Mucosa of stomach (tissue), 1 donor: ENCODE measurements around the gene SMIM22.
"Not testable (repeated sequence)": the region's sequence is repeated elsewhere in the genome, so short reads cannot be mapped to it uniquely, and the experiment has no call there.

Experiments used
- H3K27me3 ChIP-seq: one replicate; pipeline ENCODE4 v1.7.0; 2013; ENCODE audit warnings: mild to moderate bottlenecking, low read length; ENCODE audit not compliant: control insufficient read depth, insufficient read depth
- H3K36me3 ChIP-seq: one replicate; pipeline ENCODE4 v1.7.0; 2013; ENCODE audit warnings: low read length; ENCODE audit not compliant: control insufficient read depth, insufficient read depth
- H3K4me1 ChIP-seq: one replicate; pipeline ENCODE4 v1.7.0; 2013; ENCODE audit warnings: mild to moderate bottlenecking, low read length; ENCODE audit not compliant: control insufficient read depth, insufficient read depth
- H3K4me3 ChIP-seq: one replicate; pipeline ENCODE4 v1.7.0; 2013; ENCODE audit warnings: low read length
- H3K9ac ChIP-seq: one replicate; pipeline ENCODE4 v1.7.0; 2013; ENCODE audit warnings: mild to moderate bottlenecking, low read length, moderate library complexity
- H3K9me3 ChIP-seq: one replicate; pipeline ENCODE4 v1.7.0; 2013; ENCODE audit warnings: mild to moderate bottlenecking, low read length, moderate library complexity; ENCODE audit not compliant: control insufficient read depth
- donor health status: Pancreatic carcinoma.

The SMIM22 gene

DNA sequence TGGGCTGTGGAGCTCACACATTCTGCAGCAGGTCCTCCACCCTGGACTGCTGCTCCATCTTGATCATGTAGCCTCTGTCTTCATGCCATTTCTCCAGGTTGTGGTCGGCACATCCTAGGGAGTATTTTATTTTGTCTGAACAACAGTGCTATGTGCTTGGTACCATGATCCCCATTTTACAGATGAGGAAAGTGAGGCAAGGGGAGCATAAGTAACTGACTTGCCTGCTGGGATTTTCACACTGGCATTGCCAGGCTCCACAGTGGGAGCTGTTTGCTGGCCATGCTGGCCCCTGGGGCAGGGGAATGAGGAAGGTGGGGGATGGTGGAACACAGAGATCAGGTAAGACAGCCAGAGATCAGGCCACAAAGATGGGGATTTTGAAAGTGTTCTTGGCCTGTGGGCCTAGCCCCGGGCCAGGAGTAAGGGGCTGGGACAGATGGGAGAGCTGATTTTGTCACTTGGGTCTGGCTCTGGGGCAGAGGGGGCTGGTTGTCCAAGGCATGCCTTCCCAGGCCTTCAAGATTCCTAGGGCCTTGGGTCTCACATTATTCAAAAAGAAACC lies 18.9 kb upstream of the SMIM22 start:
- no peaks in the 10 kb centered on the region for H3K27me3 ChIP-seq
- H3K36me3 ChIP-seq: no peaks in the 10 kb centered on the region
- no peak overlapping the region for H3K9ac ChIP-seq
- no peaks in the 10 kb centered on the region for H3K9me3 ChIP-seq
- H3K4me1 ChIP-seq: no peaks in the 10 kb centered on the region
- no peak overlapping the region for H3K4me3 ChIP-seq

DNA sequence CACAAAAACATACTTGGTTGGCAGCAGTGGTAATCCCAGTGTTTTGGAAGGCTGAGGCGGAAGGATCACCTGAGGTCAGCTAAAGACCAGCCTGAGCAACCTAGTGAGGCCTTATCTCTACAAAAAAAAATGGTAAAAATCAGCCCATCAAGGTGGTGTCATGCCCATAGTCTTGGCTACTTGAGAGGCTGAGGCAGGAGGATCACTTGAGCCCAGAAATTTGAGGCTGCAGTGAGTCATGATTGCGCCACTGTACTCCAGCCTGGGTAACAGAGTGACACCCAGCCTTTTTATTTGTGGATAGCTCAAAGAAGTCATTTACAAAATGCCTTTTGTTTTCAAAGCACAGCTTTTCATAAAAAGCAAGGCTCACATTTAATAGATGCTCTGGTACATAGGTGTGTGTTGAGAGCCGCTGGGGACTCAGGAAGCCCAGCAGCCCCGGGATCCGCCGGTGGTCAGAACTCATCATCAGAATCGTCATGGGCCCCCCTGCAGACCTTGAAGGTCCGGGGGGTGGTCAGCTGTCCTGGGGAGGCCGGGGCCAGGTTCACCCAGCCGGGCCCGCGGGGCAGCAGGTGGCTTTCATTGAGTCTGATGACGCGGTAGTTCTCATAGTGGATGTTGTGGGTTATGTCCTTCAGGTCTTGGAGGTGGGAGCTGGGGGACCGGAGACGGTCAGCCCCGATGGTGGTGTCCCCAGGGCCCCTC lies 17.7 kb upstream of the SMIM22 start:
- H3K27me3 ChIP-seq: no peaks in the 10 kb centered on the region

GRCh38 chr16:4778050-4778392 lies 17.1 kb upstream of the SMIM22 start:
- H3K9me3 ChIP-seq: no peaks in the 10 kb centered on the region
- no peaks in the 10 kb centered on the region for H3K4me1 ChIP-seq
- H3K9ac ChIP-seq: no peak overlapping the region
- no peaks in the 10 kb centered on the region for H3K27me3 ChIP-seq
- no peak overlapping the region for H3K4me3 ChIP-seq
- H3K36me3 ChIP-seq: no peaks in the 10 kb centered on the region

More for the DNA sequence above, 17.7 kb upstream of the SMIM22 start:
- Histone ChIP-seq H3K9ac (no peak overlapping the region), H3K36me3 (no peaks in the 10 kb centered on the region), H3K4me1 (no peaks in the 10 kb centered on the region), H3K4me3 (no peak overlapping the region), H3K9me3 (no peaks in the 10 kb centered on the region)

DNA sequence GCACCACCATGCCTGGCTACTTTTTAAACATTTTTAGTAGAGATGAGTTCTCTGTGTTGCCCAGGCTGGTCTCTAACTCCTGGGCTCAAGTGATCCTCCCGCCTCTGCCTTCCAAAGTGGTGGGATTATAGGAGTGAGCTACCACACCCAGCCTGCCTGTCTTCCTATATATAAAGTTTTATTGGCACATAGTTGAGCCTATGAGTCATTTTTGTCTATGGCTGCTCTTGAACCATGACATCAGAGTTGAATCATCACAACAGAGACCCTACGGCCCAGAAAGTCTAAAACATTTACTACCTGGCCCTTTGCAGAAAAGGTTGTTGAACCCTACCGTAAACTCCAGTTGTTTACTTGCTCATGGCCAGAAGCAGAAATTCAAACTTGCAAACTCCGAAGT lies 14.9 kb upstream of the SMIM22 start:
- Histone ChIP-seq H3K4me1 (no peaks in the 10 kb centered on the region), H3K36me3 (no peaks in the 10 kb centered on the region), H3K27me3 (no peaks in the 10 kb centered on the region), H3K9ac (no peak overlapping the region), H3K9me3 (no peaks in the 10 kb centered on the region), H3K4me3 (no peak overlapping the region)

GRCh38 chr16:4783251-4783950 lies 11.8 kb upstream of the SMIM22 start:
- H3K4me3 ChIP-seq: no peak overlapping the region
- no peaks in the 10 kb centered on the region for H3K36me3 ChIP-seq
- H3K27me3 ChIP-seq: no peaks in the 10 kb centered on the region
- no peak overlapping the region for H3K9ac ChIP-seq
- H3K4me1 ChIP-seq: peaks cover 6% of the 10 kb centered on the region
- no peaks in the 10 kb centered on the region for H3K9me3 ChIP-seq

DNA sequence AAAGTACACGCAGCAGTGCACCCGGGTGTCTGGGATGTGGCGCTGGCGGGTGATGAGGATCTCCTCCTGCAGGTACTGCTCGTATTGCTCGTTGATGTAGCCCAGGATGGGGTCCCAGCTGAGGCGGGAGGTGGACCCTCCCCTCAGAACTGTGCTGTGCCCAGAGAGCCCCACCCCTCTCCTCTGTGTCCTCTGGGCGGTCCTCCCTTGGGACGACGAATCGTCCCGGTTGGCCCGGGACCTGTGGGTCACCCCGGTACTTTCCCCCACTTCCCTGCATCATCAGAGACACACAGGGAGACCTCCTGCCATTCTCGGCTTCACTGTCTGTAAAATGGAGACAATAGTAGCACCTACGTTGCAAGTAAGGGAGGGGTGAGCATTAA lies 11.2 kb upstream of the SMIM22 start:
- no peak overlapping the region for H3K9ac ChIP-seq
- H3K9me3 ChIP-seq: no peaks in the 10 kb centered on the region
- H3K4me3 ChIP-seq: no peak overlapping the region
- H3K27me3 ChIP-seq: no peaks in the 10 kb centered on the region
- no peaks in the 10 kb centered on the region for H3K36me3 ChIP-seq
- peaks cover 10% of the 10 kb centered on the region for H3K4me1 ChIP-seq

- not testable (repeated sequence) for H3K4me3 ChIP-seq, H3K9ac ChIP-seq, H3K36me3 ChIP-seq, H3K9me3 ChIP-seq, H3K27me3 ChIP-seq
- H3K4me1 ChIP-seq: peaks cover 10% of the 10 kb centered on the region
These were observed 10.7 kb upstream of the SMIM22 start for GRCh38 chr16:4784444-4784987.

DNA sequence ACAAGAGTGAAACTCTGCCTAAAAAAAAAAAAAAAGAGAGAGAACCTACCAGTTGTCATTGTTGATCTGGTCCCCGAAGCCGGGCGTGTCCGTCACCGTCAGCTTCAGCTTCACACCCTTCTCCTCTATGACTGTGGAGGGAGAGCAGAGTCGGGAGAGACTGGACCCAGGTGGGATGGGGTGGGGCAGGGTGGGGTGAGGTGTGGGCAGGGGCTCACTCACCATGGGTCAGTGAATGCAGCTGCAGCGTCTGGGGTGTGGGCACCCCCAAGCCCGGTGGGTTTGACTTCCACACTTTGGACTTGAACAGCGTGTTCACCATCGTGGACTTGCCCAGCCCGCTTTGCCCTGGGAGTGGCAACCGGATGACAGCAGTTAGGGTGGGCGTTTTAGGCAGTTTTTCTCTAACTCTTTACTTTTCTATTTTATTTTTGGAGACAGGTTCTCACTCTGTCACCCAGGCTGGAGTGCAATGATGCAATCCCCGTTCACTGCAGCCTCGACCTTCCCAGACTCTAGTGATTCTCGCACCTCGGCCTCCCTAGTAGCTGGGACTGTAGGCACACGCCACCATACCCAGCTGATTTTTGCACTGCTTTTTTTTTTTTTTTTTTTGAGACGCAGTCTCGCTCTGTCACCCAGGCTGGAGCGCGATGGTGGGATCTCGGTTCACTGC lies 9.3 kb upstream of the SMIM22 start:
- Histone ChIP-seq H3K27me3 (no peaks in the 10 kb centered on the region), H3K4me3 (no peak overlapping the region), H3K9me3 (no peaks in the 10 kb centered on the region), H3K36me3 (no peaks in the 10 kb centered on the region), H3K9ac (no peak overlapping the region), H3K4me1 (peaks cover 10% of the 10 kb centered on the region)

DNA sequence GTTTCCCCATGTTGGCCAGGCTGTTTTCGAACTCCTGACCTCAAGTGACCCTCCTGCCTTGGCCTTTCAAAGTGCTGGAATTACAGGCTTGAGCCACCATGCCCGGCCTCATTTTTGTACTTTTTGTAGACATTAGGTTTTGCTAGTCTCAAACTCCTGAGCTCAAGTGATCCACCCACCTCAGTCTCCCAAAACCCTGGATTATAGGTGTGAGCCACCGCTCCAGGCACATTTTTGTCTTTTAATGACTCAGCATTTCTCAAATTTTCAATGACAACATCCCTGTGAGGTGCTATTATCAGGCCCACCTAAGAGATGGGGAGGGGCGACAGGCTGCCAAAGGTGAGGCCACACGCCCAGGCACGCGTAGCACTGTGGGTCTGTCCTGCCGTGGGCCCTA lies 8.1 kb upstream of the SMIM22 start:
- Histone ChIP-seq H3K9ac (no peak overlapping the region), H3K4me3 (no peak overlapping the region), H3K36me3 (no peaks in the 10 kb centered on the region), H3K27me3 (no peaks in the 10 kb centered on the region), H3K4me1 (peaks cover 10% of the 10 kb centered on the region), H3K9me3 (no peaks in the 10 kb centered on the region)

DNA sequence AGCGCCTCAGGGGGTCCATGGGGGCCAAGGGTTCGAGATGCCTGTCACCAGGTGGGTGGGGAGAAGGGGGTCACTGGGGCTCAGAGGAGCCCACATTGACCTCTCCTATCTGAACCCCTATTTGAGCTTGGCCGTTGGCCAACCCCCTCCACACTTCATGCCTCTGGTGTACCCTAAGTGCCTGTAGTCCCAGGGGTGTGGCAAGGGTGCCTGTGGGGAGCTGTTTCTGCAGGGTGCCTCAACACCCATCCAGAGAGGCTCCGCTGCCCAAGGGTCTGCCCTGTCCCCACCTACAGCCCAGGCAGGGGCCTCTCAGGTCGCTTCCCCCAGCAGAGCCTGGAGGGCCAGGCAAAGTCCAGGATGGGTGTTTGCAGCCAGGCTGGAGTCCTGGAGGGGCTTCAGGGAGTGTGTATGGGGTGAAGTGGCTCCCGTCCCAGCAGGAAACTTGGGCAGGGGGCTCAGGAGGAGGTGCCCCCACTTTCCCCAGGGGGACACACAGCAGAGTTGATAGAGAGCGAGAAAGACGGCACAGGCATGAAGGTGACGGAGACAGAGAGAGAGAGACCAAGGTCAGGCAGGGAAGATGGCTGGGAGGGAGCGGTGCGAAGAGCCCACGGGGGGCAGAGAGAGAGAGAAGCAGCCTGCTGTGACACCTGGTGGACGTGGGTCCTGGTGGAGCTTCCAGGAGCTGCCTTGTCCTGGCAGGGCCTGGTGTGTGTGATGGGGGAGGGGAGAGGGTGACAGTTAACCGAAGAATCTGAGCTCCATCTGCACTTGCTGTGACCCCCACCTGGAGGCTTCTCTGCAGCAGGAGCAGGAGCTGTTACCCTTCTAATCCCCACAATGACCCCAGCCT lies 7.3 kb upstream of the SMIM22 start, which contains the start of gene SEPTIN12:
Gene SEPTIN12, minus strand, starts transcription at position 719 of the 856 bp plus-strand sequence. Its CDS starts 700 bp downstream, at position 19.
- Histone ChIP-seq H3K9ac (no peak within 1 kb of the TSS), H3K27me3 (no peaks in the 10 kb centered on the region), H3K36me3 (no peaks in the 10 kb centered on the region), H3K4me1 (peaks cover 10% of the 10 kb centered on the region), H3K4me3 (no peak within 1 kb of the TSS), H3K9me3 (no peaks in the 10 kb centered on the region)

- no peak overlapping the region for H3K9ac ChIP-seq
- no peaks in the 10 kb centered on the region for H3K9me3 ChIP-seq
- no peak overlapping the region for H3K4me3 ChIP-seq
- no peaks in the 10 kb centered on the region for H3K27me3 ChIP-seq
- no peaks in the 10 kb centered on the region for H3K36me3 ChIP-seq
- H3K4me1 ChIP-seq: peaks cover 10% of the 10 kb centered on the region
These were observed 6.7 kb upstream of the SMIM22 start for GRCh38 chr16:4788489-4788889.
